T1000 (cell line): ENCODE data around the gene TNNI2.
"Not testable (repeated sequence)": the region's sequence is repeated elsewhere in the genome, so short reads cannot be mapped to it uniquely, and the experiment has no call there.

Source experiments
- DNase-seq: peaks from one replicate; lab custom pipeline; 2025; ENCODE audit warnings: mixed read lengths; lab: John Stamatoyannopoulos, UW

TNNI2 gene

DNA sequence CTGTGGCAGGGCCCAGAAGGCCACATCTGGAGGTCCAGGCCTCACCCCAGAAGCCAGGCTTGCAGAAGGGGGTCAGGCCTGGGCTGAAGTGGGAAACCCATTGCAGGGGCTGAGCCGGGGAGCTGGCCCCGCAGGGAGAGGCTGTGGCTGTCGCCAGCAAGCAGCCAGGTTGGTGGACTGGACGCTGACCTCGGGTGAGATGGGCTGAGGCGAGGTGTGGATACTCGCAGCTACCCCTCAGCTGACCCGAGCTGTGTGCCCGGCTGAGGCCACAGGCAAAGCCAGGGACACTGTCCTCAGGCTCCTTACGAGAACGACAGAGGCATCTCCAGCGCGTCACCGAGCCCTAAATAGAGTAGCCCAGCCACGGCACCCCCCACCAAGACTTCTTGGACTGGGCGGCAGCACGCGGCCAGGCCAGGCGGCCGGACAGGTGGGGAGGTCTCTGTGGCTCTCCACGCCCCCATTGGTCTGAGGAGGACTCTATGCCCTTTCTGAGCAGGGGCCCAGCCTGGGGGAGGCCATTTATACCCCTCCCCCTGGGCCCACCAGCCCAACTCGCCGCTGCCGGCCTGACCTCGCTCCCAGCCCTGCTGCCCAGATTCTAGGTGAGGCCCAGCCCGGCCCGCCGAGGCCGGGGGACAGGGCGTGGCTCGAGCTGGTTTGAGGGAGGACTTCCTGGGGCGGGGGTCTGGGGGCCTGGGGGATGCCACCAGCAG is at the start of gene TNNI2:
TNNI2 (plus strand) TSS at position 556 of the 719 bp plus-strand sequence. CDS start 716 bp downstream, outside the sequence.
- no peak for DNase-seq

DNA sequence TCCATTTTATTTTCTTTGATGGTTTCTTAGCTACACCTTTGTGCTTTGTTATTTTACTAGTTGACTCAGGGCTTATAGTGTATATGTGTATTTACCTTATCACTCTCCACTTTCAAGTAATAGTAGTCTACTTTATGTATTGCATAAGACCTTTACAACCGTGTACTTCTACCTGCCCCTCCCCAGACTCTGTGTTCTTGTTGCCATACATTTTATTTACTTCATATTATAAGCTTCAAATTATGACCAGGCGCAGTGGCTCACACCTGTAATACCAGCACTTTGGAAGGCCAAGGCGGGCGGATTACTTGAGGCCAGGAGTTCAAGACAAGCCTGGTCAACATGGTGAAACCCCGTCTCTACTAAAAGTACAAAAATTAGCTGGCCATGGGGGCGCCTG is 46.9 kb upstream of the TNNI2 start:
- no peak for DNase-seq

DNA sequence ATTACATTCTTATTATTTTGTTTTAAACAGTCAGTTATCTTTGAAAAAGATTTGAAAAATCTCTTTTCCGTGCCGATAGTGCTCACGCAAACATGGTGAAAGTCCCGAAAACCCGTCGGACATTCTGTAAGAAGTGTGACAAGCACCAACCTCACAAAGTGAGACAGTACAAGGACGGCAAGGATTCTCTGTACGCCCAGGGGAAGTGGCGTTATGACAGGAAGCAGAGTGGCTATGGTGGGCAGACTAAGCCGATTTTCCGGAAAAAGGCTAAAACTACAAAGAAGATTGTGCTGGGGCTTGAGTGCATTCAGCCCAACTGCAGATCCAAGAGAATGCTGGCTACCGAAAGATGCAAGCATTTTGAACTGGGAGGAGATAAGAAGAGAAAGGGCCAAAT is 46.3 kb upstream of the TNNI2 start:
- no peak for DNase-seq

GRCh38 chr11:1793081-1793480 is 45.7 kb upstream of the TNNI2 start:
- no peak for DNase-seq

DNA sequence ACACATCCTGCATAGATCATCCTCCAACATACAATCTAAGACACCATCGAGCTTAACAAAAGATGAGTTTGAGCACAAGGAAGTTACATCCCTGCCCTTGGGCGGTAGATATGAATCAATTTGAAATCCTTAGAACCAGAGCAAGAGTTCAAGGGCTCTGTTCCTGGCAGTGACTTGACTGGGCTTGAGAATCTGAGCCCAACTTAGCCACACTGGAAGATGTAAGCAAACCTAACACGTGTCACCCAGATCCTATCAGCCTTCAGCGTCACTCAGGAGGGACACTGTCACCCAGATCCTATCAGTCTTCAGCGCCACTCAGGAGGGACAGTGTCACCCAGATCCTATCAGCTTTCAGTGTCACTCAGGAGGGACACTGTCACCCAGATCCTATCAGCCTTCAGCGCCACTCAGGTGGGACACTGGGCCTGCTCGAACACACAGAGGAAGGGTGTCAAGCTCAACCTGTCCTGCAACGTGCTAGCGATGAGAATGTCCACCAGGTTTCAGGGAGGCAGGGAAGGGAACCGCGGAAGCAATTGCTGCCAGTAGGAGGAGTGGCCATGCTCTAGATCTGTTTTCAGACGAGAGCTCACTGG is 42.3 kb upstream of the TNNI2 start:
- DNase-seq, result no peak

DNA sequence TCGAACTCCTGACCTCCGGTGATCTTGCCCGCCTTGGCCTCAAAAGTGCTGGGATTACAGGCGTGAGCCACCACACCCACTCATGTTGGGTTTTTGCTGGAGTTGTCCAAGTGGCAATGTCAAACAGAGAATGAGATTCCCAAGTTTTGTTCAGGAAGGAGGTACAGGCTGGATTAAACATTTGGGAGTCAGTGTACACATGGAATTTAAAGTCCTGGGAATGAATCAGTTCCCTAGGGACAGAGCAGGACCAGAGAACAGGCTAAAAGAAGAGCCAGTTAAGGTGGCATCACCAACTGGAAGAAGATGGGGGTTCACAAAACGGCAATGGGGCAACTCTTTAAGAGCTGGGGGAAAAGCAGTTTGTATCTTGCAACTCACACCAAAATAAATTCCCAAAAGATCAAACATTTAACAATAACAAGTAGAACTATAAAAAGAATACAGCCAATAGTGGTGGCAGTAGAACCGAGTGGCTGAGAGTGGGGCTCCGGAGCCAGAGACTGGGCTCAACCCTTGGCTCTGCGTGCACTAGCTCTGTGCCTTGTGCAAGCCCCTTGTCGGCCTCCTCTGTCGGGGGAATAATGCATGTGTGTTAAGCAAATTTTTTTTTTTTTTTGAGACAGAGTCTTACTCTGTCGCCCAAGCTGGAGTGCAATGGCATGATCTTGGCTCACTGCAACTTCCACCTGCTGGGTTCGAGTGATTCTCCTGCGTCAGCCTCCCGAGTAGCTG is 41.2 kb upstream of the TNNI2 start:
- DNase-seq, result no peak

DNA sequence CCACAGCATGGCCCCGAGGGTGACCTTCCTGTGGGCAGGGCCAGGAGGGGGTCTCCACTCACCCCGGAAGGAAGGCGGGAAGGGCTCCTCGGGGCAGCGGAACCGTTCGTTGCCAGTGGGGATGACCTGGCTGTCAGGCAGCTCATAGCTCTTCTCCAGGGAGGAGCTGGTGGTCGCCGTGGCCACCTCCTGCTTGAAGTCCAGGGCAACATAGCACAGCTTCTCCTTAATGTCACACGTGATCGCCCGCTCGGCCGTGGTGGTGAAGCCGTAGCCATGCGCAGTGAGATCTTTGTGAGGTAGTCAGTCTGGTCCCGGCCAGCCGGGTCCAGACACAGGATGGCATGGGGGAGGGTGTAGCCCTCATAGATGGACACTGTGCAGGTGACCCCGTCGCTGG is 35.5 kb upstream of the TNNI2 start:
- DNase-seq, result no peak

DNA sequence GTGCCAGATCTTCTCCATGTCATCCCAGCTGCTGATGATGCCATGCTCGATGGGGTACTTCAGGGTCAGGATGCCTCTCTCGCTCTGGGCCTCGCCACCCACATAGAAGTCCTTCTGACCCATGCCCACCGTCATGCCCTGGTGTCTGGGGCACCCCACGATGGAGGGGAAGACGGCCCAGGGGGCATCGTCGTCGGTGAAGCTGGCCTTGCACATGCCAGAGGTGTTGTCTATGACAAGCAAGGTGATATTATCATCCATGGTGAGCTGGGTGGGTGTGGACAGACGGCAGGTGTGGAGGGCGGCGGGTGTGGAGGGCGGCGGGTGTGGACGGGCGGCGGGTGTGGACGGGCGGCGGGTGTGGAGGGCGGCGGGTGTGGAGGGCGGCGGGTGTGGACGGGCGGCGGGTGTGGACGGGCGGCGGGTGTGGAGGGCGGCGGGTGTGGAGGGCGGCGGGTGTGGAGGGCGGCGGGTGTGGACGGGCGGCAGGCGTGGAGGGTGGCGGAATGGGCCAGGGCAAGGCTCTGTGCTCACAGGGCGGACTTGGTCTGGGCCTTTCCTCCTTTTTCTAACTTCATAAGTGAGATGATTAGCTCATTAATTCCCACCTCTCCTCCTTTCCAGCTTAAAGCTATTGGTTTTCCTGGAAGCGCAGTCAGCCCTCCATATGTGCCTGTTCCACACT is 34.8 kb upstream of the TNNI2 start:
- not testable (repeated sequence) for DNase-seq

GRCh38 chr11:1805525-1805924 is 33.3 kb upstream of the TNNI2 start:
- no peak for DNase-seq

- DNase-seq, result no peak
These were observed 31.4 kb upstream of the TNNI2 start for GRCh38 chr11:1807264-1807995.

- no peak for DNase-seq
These were observed 28.0 kb upstream of the TNNI2 start for GRCh38 chr11:1810761-1811160.

GRCh38 chr11:1812274-1812673 is 26.5 kb upstream of the TNNI2 start:
- no peak for DNase-seq

DNA sequence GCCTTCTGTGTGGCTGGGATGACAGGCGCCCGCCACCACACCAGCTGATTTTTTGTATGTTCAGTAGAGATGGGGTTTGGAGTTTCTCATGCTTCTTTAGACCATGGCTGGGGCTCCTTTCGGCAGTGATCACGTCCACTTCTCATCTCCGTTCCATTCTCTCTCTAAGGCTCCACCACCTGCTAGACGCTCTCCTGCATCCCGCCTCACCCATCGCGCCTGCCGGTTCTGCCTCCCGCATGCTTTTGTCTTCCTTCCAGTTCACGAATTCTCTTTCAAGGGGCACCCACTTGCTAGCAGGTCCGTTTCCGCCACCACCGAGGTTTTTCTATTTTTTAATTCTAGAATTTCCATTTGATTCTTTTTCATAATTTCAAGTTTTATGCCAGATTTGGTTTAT is 26.0 kb upstream of the TNNI2 start:
- DNase-seq, result no peak

DNA sequence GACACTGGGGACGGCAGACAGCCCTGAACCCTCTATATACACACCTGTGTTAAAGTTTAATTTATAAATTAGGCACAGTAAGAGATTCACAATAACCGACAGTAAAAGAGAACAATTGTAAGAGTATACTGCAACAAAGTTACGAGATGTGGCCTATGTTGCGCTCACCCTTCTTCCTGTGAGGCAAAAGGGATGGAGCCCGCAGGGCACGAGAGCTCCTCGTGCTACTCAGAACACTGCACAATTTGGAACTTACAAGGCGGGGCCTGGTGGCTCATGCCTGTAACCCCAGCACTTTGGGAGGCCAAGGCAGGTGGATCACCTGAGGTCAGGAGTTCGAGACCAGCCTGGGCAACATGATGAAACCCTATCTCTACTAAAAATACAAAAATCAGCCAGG is 25.4 kb upstream of the TNNI2 start:
- DNase-seq, result not testable (repeated sequence)

DNA sequence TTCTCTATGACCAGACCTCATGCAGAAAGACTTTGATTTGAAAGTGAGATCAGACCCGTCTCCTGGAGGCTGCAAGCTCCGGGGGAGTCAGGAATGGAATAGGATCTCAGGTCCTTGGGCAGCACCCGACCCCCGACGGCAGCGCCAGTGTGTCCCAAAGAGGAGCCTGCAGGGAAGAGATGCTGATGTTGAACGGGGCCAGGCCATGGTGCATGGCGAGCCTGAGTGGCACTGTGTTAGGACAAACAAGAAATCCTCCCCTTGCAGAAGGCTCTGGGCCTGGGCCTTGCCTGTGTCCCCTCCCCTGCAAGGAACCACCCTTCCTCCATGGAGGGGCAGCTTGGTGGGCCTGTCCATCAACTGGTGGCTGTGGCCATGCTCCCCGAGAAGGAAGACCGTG is 24.1 kb upstream of the TNNI2 start:
- DNase-seq, result no peak

DNA sequence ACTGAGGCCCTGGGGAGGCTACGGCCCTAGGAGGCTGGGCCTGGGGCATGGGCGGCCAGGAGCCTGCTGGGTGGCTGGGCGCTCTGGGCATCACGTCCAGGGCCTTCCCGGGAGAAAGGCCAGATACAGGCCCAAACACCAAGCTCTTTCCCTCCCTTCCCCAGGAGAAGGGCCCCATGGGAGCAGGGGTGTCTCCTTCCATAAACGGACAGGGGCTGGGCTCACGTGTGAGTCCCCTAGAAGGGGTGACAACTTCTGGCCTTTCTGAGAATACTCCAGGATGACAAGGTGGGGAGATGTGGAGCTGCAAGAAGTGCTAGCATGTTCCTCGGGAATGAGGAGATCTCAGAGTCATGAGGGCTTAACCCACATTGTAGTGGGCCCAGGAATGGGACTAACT is 23.5 kb upstream of the TNNI2 start:
- DNase-seq, result no peak

GRCh38 chr11:1815751-1816150 is 23.0 kb upstream of the TNNI2 start:
- no peak for DNase-seq

- no peak for DNase-seq
These were observed 21.8 kb upstream of the TNNI2 start for GRCh38 chr11:1817000-1817399.

DNA sequence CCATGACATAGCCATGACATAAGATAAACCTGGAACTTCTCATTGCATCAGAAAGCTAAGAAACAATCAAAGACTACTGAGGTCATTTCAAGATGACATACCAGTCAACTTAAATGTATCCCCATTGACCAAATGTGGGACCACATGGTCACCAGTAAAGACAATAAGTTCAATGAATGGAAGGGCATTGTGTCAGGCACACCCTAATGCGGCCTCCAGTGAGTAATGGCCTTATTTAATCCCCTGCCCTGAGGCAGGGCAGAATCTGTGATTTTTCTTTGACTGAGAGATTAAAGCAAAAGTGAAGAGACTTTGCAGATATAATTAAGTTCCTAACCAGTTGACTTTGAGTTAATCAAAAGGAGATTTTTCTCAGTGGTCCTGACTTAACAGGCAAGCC is 21.3 kb upstream of the TNNI2 start:
- DNase-seq, result no peak

- DNase-seq, result no peak
These were observed 19.7 kb upstream of the TNNI2 start for GRCh38 chr11:1819074-1819473.

DNA sequence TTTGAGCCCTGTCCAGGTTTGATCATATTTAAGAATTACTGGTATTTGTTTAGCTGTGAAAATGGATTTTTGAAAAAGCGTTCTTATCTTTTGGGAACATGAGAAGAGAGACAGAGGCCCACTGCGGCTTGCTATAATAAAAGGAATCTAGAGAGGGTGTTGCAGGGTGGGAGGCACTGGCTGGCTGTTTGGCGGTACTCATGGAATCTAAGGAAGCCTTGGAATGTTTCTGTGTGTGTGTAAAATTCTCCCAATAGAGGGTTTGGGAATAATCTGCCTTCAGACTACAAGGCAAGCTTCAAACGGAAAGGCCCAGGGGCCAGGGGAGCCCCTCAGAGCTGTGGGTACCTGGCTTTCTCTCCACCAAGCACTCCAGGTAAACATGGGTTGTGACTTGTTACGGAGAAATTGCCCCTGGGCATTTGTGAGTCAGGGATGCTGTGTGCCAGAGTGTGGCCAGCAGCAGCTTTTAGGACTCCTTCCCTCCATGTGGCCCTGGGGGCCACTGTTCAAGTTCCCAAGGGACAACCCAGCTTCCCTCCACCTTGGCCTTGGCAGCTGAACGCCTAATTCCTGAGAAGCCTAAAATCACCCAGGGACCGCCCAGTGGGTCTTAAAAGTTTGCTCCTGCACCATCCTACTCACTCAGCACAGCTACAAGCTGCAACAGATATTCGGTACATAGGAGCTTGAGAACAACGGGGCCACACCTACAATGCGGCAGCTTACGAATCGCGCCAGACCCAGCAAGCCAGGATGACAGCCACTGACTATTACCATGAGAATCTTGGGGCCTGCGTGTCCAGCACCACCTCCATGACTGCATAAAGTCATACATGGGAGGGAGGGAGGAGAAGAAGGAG is 18.1 kb upstream of the TNNI2 start:
- no peak for DNase-seq
